EL (cell line): ENCODE data around the gene PHB1.
A peak's percentile ranks its signal among the peaks of the same experiment; 100 is the strongest.
"Not testable (repeated sequence)": the region's sequence is repeated elsewhere in the genome, so short reads cannot be mapped to it uniquely, and the experiment has no call there.

ENCODE experiments used
- DNase-seq: peaks from one replicate; pipeline ENCODE4 v3.0.0-alpha.2; 2016

The PHB1 gene

DNA sequence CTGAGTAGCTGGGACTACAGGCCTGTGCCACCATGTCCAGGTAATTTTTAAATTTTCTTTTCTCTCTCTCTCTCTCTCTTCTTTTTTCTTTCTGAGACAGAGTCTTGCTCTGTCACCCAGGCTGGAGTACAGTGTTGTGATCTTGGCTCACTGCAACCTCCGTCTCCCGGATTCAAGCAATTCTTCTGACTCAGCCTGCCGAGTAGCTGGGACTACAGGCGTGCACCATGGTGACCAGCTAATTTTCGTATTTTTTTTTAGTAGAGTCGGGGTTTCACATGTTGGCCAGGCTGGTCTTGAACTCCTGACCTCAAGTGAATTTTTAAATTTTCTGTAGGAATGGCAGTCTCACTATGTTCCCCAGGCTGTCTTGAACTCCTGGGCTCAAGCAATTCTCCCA lies 41.6 kb downstream of the PHB1 start:
- no peak for DNase-seq

DNA sequence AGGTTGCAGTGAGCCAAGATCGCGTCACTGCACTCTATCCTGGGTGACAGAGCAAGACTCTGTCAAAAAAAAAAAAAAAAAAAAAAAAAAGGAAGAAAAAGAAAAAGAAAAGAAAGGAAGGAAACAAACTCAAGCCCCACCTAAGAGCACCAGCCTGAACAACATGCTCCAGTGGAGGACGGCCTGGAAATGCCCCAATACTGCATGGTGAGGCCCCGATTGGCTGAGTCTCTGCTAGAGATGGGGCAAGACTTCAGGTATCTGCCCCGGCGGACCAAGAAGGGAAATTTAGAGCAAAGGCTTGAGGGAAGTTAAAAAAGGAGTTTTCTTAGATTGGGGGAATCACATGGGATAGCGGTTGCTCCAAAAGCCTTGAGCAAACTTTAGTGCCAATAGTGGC lies 42.3 kb downstream of the PHB1 start:
- no peak for DNase-seq

DNA sequence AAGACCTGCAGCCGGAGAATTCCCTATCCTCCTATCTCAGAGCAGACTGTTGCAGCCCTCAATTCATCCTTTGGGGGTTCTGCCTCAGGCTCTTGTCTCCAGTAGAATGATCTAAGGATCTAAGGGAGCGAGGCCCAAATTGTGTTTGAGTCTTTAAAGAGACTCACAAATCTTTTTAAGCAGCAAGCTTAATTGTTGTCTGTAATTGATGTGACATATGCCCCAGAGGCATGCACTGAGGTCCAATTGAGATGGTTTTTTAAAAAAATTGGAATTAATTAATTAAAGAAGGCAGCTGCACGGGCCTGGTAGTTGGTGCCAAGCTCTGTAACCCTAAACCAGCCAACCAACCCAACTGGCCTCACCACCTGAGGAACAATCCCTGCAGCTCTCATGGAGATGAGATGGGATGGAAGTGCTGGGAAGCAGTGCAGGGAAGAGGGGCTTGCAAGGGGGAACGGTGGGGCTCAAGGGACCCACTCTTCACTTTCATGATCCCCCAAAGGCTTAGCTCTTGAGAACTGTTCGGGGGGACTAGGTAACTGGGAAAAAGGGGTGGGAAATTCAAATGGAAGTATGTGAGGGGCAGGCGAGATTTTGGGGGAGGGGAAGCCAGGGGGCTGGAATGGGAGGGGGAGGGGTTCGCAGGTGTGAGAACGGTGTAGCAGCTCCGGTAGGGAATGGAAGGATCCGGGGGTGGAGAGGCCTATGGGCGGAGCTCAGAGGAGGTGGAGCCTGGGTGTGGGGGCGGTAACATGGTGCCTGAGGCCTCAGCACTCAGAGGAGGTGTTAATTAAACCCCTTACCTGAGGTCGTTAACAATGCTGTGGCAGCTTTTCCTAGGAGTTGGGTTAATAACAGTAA lies 43.5 kb downstream of the PHB1 start:
- DNase-seq: no peak

DNA sequence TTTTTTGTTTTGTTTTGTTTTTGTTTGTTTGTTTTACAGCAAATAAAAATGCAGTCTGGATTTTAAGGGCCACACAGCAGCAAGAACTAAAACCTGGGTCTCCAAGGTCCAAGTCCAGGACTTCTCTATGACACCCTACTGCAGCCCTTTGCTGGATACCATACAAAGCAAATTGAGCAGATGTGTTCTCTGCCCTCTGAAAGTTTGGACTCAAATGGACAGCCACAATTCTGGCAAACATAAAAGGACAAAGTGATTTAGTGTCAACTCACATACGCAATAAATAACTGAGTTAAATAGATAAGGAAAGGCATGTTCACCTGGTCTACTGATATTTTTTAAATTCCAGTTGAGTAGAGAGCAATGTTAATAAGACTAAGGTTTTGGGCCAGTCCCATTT lies 44.9 kb downstream of the PHB1 start:
- DNase-seq: no peak

DNA sequence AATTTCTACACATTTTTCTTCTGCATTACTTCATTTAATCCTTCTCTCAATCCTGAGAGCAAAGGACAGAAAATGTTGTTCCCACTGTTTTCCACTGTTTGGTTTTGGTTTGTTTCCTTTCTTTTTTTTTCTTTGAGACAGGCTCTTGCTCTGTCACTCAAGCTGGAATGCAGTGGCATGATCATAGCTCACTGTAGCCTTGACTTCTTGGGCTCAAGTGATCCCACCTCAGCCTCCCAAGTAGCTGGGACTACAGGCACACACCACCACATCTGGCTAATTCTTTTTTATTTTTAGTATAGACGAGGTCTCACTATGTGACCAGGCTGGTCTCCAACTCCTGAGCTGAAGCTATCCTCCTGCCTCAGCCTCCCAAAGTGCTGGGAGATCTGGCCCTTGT lies 45.6 kb downstream of the PHB1 start:
- DNase-seq: no peak

DNA sequence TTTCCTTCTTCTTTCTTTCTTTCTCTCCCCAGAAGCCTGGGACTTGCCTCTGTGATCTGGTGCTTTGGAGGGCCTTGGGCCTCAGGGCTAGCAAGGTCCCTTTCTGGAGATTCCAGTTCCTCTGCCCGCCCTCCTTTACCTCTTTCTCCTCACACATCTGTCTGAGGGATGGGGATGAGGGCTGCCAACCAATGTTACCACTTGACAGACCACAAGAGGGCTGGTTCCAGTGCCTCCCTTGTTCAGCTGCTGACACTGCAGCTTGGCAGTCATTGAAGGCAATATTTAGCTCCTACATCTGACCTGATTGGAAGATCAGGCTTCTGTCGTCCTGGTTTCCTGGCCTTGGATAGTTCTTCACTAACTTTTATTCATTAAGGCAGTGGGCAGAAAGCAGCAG lies 49.0 kb downstream of the PHB1 start:
- no peak for DNase-seq

DNA sequence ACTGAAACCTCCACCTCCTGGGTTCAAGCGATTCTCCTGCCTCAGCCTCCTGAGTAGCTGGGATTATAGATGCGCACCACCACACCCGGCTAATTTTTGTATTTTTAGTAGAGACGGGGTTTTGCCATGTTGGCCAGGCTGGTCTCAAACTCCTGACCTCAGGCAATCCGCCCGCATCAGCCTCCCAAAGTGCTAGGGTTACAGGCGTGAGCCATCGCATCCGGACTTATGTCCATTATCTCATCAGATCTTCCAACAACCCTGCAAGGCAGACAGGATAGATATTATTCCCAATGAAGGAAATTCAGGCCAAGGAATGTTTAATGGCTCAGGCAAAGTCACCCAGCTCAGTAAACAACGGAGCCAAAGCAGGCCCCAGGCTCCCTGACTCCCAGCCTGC lies 49.6 kb downstream of the PHB1 start:
- DNase-seq: not testable (repeated sequence)

DNA sequence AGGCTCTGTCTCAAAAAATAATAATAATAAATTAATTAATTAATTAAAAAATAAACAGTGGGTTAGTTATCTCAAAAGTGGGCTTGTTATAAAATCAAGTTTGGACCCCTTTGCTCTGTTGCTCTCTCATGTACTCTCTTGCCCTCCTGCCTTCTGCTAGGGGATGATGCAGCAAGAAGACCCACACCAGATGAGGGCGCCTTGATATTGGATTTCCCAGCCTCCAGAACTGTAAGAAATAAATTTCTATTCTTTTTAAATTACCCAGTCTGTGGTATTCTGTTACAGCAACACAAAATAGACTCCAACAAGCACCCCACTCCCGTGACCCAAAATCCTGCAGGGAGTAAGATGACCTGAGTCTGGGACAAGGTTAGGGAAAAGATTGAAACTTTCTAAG lies 50.6 kb downstream of the PHB1 start:
- no peak for DNase-seq

DNA sequence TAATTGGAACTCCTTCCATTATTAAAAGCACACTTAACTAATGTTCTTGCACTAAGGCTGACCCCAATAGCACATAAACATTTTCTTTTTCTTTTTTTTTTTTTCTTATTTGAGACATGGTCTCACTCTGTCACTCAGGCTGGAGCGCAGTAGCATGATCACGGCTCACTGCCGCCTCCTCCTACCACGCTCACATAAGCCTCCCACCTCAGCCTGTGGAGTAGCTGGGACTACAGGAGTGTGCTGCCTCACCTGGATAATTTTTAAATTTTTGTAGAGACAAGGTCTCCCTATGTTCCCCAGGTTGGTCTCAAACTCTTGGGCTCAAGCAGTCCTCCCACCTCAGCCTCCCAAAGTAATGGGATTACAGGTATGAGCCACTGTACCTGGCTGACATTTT lies 51.4 kb downstream of the PHB1 start:
- no peak for DNase-seq

DNA sequence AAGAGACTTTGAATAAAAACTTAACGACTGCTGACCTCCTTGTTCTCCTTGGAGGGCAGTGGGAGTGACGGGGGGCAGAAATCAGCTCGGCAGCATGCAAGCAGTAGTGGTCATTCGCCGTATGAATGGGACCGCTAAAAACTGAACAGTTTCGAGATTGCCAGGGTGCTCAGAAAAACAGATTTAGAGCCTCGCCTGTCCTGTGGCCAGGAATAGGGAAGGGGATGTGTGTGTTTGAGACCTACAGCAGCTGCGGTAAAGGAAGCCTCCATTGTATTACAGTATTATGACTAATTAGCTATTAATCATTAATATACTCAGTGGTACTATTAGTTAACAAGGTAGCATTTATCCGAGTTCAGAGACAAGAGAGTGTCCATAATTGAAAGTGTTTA lies 52.0 kb downstream of the PHB1 start:
- DNase-seq: no peak

DNA sequence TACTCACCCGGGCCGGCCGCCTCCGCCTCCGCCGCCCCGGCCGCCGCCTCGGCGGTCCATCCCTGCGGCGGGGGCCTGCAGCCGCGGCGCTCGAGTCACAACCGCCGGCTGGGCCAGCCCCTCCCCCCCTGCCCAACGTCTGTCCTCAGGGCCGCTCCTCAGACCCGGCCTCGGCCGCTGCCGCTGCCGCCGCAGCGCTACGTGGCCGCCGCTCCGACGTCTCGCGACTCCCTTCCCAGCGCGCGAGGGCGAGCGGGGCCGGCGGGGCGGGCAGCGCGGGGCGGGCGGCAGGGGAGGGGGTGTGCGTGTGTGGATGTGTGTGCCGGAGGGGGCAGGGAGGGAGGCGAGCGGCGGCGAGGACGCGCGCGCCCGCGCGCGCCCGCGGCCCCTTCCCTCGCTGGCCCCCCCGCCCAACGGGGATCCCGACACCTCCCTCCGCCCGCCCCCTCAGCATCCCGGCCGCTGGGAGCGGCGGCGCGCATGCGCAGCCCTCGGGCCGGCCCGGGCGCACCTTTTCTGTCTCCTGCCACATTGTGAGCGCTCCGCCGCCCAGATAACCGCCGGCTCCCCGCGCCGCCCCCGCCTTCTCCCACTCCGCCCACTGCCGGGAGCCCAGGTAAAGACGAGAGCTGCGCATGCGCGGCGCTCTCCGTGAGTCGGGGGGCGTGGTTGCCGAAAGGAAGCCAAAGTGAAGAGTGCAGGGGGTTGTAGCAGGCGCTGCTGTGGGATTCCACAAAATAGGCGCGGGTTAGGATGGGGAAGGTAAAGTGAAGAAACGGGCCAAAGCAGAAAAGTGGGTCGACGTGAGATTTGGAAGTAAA lies 52.6 kb downstream of the PHB1 start, which contains the start of gene ZNF652:
Gene ZNF652, minus strand, starts transcription at position 349 of the 821 bp plus-strand sequence. CDS start 44,525 bp downstream, outside the sequence.
- DNase-seq: peak; percentile 88

DNA sequence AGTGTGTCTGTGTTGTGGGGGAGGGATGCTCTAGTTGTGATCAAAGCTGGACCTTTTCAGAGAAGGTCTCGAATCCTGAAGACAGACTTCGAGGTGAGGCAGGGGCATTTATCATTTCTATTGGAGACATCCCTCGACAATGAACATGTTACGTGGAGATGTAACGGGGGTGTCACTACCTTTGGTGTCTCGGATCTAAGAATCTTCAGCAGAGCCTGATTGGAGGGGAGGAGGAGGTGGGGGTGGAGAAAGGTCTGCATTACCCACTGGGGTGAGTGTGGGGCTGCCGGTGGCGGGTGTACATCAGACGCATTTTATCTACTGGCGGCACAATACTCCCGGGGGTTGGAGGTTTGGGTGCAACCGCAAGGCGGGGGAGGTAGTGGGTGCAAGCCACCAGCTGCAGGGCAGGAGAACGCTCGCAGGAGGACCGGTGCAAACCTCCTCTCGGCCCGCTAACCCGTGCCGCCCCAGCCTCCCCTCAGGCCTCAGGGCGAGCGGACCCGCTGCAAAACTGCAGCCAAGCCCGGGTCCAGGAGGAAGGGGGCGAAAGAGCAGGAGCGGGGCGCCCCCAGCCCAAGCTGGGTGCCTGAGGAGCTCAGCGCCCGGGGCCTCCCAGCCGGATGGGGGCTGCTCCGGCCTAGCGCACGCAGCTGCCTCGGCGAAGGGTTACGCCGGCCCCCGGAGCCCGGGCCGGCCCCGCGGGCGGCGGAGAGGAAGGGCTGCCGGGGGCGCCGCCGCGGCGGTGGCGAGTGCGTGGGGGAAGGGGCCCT lies 53.4 kb downstream of the PHB1 start:
- DNase-seq: peak; percentile 57

DNA sequence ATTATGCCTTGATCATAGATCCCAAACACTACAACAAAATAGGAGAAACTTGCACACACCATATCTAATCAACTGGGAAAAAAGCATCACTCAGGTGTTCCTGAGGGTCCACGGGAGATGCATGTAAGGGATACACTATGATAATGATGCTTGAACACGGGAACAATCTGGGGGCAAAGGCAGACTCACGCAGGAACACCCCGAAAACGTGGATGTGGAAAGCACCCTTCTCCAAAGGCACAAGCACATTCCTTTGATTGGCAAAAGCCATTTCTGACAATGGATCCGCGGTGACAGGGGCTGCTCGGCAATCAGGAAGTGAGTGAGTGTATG lies 53.9 kb downstream of the PHB1 start:
- DNase-seq: no peak

DNA sequence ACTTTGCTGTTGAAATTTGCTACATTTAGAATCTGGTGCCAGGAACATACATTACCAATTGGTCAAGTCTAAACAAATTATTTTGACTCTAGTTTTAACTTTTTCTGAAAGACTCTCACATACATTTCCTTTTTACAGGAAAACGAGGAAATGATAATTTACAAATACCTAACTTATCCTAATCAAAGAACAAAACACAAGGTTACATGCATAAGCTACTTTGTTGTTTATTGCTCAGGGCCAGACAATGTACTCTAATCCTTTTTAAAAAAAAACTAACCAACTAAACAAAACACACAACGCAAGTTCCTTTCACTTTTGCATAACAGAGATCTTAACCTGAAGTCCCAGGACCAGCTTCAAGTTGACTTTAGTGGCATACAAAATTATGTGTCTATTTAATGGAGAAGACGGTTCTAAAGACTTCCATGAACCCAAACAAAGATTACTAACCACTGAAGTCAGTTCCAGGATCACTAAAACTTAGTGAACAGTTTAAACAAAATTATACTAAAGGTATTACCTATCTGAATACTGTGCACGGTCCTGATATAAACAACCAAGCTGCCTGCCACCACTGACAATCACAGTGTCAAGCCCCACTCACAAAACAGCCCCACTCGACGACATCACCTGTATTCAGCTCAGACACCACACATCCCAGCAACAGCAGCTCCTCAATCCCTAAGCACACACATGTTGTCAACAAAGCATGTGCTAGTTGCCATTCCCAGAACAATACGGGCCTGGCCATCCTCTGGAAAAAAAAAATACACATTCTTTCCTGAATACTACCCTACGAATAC lies 54.5 kb downstream of the PHB1 start:
- DNase-seq: no peak

DNA sequence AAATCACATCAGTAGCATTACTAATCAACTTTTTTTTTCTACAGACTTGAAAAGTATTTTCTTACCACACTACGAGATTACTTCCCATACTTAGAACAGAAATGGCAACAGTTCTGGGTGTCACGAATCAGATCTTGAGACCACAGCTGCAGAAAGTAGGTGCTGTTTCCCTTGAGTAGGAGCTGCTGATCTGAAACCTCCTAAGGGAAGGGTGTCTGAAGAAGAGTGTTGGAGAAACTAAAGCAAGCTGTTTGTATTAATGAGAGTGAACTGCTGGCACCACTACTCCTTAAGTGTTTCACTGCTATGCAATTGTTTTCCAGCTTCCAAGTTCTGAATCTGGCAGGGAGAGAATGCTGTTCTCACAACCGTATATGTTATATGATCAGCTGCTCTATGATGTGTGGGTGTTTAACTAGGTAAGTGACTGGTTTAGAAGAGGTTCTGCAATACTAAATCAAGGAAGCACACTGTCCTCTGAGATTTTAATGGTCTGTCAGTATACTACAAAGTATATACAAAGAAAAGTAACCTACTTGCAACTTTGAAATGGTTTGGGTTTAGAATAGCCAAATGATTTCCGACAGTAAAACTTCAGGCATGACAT lies 55.9 kb downstream of the PHB1 start:
- DNase-seq: no peak

DNA sequence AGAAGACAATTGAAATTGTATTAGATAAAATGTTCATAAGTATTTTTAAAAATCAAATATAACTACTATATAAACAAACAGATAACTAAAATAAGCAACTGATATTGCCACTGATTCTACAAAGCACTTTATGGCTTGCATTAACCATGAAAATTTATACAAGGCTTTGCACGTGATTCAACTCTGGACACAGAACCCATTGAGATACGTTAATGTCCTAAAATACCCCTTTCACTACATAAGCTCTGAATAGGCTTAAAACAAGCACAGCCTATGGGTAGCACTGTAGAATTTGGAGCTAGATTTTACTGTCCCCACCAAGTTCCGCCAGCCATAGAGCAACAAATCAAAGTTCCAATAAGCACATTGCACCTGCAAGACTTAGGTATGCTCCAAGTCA lies 57.2 kb downstream of the PHB1 start:
- no peak for DNase-seq

DNA sequence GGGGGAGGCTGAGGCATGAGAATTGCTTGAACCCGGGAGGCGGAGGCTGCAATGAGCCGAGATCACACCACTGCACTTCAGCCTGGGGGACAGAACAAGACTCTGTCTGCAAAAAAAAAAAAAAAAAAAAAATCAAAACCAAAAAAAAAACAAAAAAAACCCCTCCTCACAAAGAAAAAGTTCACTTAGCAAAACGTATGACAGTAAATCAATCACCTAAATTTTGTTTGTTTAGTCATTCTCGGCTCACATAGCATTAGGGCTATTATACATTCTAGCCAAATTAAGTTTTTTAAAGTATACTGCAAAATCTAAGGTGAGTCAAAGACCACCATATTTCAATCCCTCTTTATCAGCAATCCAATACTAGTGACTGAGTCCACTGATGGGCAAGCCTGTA lies 58.4 kb downstream of the PHB1 start:
- no peak for DNase-seq
